NB4 (cell line): ENCODE data around the gene PATJ.

Source experiments
- POLR2A ChIP-seq: IDR thresholded peaks from 2 replicates; pipeline ENCODE4 v1.6.1; 2011; ENCODE audit warnings: mild to moderate bottlenecking; ENCODE audit not compliant: insufficient read length; ENCODE audit errors: extremely low read depth
- TF ChIP-seq, protein P1 (sequence below): IDR thresholded peaks from 2 replicates; pipeline ENCODE4 v1.6.1; 2011; ENCODE audit warnings: low read depth, low read length
- TF ChIP-seq, protein P2 (sequence below): IDR thresholded peaks from one replicate; pipeline ENCODE4 v1.5.1; 2012; ENCODE audit warnings: low read depth, low read length

DNA sequence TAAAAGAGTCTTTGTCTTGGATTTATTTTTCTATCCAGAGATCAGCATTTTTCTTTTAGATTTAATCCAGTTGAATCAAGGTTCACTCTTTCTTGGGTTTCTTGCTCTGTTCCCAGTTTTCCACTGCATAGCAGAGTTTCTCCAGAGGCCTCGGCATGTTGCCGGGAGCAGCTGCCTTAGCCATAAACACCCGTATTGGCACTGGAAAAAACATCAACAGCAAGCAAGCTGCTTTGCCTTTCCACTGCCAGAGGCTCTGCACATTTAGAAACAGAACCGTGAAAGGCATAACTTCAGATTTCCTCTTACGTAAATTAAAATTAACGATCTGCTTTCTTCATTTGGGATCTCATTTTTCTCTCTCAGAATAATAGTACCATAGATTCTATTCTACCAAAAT lies 270.6 kb downstream of the PATJ start:
- TF ChIP-seq, protein P1, sequence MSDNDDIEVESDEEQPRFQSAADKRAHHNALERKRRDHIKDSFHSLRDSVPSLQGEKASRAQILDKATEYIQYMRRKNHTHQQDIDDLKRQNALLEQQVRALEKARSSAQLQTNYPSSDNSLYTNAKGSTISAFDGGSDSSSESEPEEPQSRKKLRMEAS = no peak
- TF ChIP-seq, protein P2, sequence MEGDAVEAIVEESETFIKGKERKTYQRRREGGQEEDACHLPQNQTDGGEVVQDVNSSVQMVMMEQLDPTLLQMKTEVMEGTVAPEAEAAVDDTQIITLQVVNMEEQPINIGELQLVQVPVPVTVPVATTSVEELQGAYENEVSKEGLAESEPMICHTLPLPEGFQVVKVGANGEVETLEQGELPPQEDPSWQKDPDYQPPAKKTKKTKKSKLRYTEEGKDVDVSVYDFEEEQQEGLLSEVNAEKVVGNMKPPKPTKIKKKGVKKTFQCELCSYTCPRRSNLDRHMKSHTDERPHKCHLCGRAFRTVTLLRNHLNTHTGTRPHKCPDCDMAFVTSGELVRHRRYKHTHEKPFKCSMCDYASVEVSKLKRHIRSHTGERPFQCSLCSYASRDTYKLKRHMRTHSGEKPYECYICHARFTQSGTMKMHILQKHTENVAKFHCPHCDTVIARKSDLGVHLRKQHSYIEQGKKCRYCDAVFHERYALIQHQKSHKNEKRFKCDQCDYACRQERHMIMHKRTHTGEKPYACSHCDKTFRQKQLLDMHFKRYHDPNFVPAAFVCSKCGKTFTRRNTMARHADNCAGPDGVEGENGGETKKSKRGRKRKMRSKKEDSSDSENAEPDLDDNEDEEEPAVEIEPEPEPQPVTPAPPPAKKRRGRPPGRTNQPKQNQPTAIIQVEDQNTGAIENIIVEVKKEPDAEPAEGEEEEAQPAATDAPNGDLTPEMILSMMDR = no peak
- no peak for TF ChIP-seq POLR2A
